Renal cortical epithelial cell (primary cell): ENCODE data around the gene TCF7L1. TPM values are rescaled to one million over a fixed set of nuclear protein-coding genes. Genes with fewer than 3 reads are reported as not detected.
"Not testable (repeated sequence)": the region's sequence is repeated elsewhere in the genome, so short reads cannot be mapped to it uniquely, and the experiment has no call there.

Experiments
- DNase-seq: peaks from one replicate; pipeline ENCODE4 v3.0.0-alpha.2; 2011; ENCODE audit warnings: low read depth
- total RNA-seq: library from RNA; depleted of rRNA; stranded (reverse); fragments of >200 nt; gene quantifications from 2 replicates; pipeline ENCODE4 v1.2.3, GENCODE V29; 2014

Gene TCF7L1
- total RNA-seq, 1 donor from 2014 or later, result 1.4 TPM

DNA sequence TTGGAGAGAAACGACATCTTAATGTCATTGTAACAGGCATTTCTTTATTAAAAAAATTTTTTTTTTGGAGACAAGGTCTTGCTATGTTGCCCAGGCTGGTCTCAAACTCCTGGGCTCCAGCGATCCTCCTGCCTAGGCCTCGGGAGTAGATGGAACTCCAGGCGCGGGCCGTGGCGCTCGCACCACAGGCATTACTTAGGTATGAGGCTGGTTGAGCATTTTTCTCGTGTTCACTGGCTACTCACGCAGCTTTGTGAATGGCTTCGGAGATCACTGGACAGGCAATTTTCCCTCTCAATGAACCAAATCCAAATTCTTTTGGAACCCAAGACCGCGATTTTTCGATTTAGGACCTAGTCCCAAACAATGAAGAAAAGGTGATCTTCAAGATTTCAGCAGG is 795 bp upstream of the TCF7L1 start:
- no peak for DNase-seq

GRCh38 chr2:85133751-85134254 is 611 bp downstream of the TCF7L1 start:
- DNase-seq, result no peak

DNA sequence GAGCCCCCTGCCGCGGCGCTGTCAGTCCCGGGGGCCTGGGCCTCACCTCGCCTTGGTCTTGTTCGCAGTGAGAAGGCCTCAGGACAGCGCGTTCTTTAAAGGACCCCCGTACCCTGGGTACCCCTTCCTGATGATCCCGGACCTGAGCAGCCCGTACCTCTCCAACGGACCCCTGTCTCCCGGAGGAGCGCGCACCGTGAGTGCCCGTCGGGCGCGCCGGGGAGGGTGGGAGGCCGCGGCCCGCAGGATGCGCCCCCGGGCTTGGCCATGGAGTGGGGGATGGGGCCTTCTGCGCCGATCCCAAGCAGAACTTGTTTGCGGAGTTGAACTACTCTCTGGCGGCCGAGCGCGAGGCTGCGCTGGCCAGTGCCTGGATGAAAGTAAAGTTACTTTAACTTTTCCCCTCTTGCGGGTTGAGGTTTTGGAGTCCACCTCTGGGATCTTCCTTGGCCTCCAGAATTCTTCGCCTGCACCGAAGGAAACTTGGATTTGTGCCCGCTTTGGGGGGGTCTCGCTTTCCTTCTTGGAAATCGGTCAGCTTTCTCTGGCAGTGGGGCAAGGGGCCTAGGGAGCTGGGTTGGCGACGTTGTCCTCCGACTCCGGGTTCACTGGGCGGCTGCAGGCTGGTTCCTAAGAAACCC is 1.2 kb downstream of the TCF7L1 start:
- DNase-seq, result no peak

DNA sequence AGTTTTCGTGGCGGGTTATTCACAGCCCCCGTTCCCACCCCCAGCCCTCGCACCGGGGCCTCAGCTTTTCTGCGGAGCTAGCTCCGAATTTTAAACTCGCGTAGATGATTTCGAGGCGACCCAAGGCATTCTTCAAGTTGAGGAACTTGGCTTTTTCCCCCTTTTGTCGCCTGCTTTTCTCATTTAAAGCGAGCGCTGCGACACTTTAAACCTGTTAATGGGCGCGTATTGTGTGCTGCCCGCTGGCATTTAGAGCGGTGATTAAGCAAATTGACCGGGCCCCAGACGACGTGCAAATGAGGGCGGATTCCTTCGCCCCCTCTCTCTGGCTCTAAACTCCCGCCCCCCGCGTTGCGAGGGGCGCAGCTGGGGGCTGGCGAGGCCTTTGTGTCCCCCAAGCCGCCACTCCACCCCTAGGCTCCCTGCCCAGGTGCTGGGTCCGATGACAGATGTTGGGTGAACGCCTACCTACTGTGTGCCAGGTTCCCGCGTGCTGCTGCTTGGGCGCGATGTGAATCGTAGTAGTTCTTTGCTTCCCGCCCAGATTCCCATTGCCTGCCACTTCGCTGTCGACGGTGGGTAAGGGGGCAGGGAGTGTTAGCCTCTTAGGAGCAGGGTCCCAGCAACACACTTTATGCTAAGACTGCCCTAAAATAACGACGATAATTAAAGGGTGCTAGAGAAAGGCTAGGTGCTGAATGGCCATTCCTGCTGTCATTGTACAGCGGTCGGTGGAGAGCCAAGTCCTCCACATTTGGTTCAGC is 1.9 kb downstream of the TCF7L1 start:
- no peak for DNase-seq

- DNase-seq, result no peak
Observed at GRCh38 chr2:85135660-85135914, 2.4 kb downstream of the TCF7L1 start.

DNA sequence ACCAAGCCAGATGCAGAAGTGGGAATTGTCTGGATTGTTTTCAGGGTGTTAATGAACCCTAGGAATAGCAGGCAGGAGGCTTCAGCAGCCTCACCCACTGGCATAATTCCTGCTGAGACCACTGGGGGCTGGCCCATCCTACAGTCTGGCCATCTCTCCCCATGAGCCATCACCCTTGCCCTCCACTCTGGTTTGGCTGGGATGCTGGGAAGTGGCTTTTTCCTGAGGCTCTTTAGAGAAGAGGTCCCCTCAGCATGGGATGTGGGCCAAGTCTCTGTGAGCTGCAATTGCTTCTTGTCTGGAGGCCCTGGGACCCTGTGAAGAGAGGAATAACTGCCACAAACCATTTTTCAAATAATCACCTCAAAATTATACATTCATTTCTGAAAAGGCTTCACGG is 4.0 kb downstream of the TCF7L1 start:
- no peak for DNase-seq

- DNase-seq, result no peak
Observed at GRCh38 chr2:85143463-85144082, 10.4 kb downstream of the TCF7L1 start.

GRCh38 chr2:85145116-85145820 is 12.1 kb downstream of the TCF7L1 start:
- DNase-seq, result no peak

DNA sequence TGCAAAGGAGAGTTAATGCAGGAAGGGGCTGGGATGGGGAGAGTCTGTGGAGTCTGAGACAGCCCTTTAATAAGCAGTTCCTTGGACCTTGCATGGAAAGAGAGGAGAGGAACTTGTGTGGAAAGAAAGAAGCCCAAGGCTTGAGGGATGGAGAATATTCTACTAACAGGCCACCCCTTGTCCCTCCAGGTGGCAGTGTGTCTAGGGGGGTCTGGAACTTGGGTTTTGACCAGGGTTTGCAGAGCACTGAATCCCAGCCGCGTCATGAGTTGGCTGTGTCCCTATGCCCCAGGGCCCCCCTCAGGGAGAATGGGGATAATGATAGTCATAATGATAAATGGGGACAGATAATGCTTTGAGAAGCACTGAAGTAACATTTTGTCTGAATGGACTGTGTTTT is 15.0 kb downstream of the TCF7L1 start:
- DNase-seq, result no peak

DNA sequence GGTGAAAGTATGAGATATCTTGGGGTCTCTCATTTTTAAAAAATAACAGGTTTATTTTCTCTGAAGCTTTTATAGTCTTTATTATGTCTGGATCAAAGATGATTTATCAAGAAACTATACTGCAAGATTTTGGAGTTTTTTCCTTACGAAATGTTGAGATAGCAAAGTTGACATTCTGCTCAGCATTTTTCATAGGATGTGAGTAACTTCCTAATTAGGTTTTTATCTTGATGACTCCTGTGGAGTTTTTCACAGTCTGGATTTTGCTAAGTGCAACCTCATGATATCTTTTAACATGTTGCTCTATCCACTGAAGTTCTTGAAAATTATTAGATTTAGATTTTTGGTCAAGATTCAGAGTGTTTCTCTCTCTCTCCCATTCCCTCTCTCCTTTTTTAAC is 17.8 kb downstream of the TCF7L1 start:
- no peak for DNase-seq

DNA sequence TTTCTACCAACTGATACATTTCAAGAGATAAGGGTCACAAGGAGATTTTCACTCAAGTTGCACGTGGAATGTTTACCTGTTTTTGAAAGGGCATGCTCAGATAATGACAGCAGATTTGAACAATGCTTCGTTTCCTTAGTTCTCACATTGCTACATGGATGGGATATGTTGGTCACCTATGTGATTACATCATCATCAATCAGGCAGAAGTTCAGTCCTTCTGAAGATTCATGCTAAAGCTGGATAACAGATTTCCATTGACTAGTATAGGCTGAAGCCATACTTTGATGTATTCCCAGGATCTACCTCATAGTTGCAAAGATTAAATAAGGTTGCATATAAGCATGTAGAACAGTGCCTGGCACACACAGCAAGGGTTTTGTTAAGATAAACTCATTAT is 19.7 kb downstream of the TCF7L1 start:
- no peak for DNase-seq

- no peak for DNase-seq
Observed at GRCh38 chr2:85154048-85154753, 21.0 kb downstream of the TCF7L1 start.

GRCh38 chr2:85155082-85155481 is 21.9 kb downstream of the TCF7L1 start:
- not testable (repeated sequence) for DNase-seq

DNA sequence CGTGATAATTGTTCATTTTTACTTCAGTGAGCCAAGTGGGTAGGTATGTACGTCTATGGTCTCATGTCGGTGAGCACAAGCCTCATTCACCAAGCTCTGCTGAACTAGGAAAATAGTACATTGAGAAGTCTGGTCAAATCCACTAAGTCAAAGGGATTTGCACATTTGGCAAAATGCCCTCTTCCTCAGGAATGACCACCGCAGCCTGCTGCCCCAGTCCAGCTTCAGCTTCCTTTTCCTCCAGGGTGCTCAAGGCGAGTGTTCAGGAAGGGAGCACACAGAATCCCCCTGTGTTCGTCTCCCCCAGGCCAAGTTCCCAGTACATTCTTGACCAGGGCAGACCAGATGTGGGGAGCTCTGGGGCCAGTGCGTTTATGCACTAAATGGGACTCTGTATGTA is 23.0 kb downstream of the TCF7L1 start:
- peak; percentile 90 for DNase-seq

DNA sequence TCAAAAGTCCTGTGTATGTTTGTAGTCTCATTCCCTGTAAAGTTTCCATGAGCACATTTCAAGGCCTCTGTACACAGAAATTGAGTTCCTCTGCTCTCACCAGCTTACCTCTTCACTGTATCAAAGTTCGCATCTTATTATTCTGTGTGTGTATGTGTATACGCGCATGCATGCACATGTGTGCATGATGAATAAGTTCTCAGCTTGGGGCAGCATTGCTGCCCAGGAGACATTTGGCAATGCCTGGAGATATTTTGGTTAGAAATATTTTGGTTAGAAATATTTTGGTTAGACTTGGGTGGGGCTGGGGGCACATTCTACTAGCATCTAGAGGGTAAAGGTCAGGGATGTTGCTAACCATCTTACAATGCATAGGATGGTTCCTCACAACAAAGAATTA is 23.4 kb downstream of the TCF7L1 start:
- DNase-seq, result no peak

- no peak for DNase-seq
Observed at GRCh38 chr2:85157345-85157744, 24.2 kb downstream of the TCF7L1 start.

DNA sequence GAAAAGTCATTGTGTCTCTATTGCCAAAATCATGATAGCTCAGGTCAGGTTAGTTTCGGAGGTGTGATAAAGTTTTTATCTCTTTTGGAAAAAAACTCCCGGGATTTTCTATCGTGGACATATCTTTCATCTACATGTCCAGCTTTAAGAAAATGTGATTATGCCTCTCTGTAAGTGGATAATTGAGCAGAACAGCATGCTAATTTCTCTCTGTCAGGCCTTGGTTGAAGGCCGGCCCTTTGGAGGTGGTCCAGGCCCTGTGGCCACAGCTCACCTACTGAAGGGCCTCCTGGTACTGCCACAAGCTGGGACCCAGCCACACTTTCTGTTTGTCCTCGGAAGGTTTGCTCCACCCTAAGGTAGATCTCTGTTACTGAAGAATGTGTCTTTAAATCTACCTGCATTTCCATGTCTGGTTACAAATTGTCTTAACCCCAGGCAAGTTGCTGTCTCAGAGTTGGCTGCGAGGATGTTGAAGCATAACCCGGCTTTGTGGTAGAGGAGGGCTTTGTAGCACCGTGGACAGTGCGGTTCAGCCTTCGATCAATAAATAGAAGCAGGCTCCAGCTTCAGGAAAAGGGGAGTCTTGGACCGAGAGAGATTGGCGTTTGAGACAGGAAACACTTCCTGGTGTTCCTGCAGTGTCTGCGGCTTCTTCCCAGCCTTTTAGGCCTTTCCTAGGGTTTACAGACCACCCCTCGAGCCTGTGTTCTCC is 25.5 kb downstream of the TCF7L1 start:
- DNase-seq, result no peak

DNA sequence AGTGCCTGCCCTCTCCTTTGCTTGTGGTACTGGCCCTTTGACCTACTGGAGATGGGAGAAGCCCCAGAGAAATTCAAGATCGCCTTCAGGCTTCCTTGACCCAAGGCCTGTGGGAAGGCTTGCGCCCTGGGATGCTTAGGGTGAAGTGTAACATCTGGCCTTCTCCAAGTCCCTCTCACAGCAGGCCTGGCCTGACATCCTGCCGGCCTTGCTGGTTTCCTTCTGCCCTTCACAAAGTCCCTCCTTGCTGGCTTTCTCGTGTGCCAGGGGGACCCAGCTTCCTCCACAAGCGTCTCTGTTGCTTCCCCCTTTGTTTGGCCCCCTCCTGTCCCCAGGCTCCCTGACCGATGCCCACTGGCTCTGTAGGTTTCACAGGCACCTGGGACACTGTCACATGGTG is 26.4 kb downstream of the TCF7L1 start:
- DNase-seq, result no peak

DNA sequence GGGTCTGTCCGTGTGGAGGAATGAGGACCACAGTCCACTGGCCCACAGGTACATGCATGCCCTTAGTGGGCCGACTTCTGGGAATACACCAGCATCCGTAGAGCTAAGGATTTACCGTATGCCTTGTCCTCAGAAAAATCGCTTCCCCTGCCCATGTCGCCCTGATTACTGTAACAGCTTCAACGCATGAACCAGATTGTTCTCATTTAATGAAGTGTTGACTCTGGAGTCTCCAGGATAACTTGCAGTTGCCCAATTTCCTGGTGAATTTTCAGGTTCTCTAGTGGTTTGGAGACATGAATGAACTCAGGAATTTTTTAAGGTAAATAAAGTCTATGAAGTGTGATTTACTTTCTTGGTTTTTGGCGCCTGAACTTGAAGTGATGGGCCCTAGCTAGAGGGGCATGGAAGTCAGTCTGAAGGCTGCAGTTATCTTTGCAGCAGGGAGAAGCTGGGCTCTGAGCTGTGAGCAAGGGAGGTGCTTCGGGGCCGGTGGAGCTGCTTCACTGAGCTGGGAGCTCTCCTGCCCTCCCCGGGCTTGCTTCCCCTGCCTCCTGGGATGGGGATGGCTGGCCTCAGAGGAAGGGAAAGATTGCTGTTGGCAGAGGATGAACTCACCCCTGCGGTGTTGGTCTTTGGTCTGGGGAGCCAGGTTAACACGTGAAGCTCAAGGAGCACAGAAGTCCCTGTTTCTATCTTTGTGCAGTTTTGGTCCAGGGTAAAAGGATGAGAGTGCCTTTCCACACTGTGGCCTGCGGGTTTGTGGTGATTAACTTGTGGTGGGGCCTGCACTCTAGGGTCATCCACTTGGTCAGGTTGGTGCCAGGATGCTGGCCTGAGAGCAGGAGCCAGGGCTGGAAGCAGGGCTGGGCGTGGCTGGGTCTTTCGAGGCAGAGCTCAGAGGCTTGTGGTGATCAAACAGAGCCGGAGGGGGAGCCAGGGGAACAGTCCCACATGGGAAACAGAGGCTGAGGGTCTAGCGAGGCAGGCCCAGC is 28.1 kb downstream of the TCF7L1 start:
- no peak for DNase-seq

- DNase-seq, result no peak
Observed at GRCh38 chr2:85162746-85163301, 29.6 kb downstream of the TCF7L1 start.
